Activated CD8-positive, alpha-beta memory T cell treated with anti-CD3 and anti-CD28 coated beads for 36 hours (primary cell): ENCODE measurements around the gene ACKR4. TPM values are rescaled to one million over a fixed set of nuclear protein-coding genes. Genes with fewer than 3 reads are reported as not detected.
"Not testable (repeated sequence)": the region's sequence is repeated elsewhere in the genome, so short reads cannot be mapped to it uniquely, and the experiment has no call there.

Source experiments
- CTCF ChIA-PET: fragments of 350-600 bp; sonication (Branson Sonifier 250); formaldehyde crosslinking; loops from one replicate; lab custom pipeline; 2021; ENCODE audit warnings: antibody characterized with exemption; lab: Charles Lee
- POLR2A ChIA-PET: fragments of 350-600 bp; sonication (Branson Sonifier 250); formaldehyde crosslinking; loops from one replicate; lab custom pipeline; 2021; ENCODE audit warnings: antibody characterized with exemption; lab: Charles Lee
- total RNA-seq, 2 experiments: library from RNA; stranded (reverse); gene quantifications; one replicate each; pipeline ENCODE4 v1.2.3, GENCODE V29; 2021

ACKR4 gene
- total RNA-seq, 2 experiments from 2014 or later: not detected

GRCh38 chr3:132592216-132592615, 4.9 kb upstream of the ACKR4 start:
- POLR2A ChIA-PET: no interaction called here
- CTCF ChIA-PET: no interaction called here

DNA sequence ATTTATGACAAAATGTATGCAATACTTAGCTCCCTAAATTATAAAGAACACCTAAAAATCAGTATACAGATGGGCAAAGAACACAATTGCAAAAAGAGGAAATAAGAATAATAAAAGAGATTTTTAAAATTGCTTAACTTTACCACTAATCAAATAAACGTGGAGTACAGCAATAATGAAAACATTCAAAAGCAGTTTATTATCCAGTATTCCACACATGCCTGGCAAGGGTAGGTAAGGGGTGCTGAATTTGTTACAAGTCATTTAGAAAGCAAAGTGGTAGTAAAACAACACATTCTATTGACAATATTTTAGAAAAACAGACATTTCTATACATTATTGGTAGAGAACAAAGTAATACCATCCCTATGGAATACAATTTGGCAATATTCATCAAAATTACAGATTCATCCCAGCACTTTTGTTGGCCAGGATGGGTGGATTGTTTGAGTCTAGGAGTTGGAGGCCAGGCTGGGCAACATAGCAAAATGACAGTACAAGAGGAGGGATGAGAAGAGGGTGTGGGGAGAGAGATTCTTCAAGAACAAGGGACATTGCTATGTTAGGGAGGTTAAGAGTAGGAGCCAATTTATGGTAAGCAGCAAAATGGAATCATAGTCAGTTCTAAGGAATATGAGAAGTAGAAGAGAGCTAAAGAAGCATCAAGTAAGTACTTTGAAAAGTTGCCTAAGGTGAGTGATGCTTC, 3.7 kb upstream of the ACKR4 start:
- ChIA-PET CTCF (no interaction called here), POLR2A (no interaction called here)

DNA sequence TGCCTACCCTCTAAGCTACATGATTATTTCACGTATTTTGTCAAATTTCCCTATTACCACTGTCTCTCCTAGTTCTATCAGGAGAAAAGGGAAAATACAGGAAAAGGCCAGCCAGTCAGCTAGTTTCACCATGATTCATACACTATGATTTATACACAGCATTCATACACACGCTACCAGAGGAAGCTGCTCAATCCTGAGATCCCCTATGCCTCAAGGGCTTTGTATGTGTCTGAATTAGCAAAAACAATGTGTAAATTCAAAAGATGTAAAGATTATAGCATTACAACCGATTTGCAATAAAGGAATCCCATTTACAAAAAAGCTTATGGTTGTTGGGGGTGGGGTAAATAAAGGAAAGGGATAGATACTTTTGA, 3.1 kb upstream of the ACKR4 start:
- ChIA-PET POLR2A (no interaction called here), CTCF (no interaction called here)

GRCh38 chr3:132594498-132594897, 2.6 kb upstream of the ACKR4 start:
- ChIA-PET POLR2A (no interaction called here), CTCF (no interaction called here)

- POLR2A ChIA-PET: no interaction called here
These were observed 2.1 kb upstream of the ACKR4 start for GRCh38 chr3:132595014-132595413.

GRCh38 chr3:132596326-132596725, 744 bp upstream of the ACKR4 start:
- ChIA-PET CTCF (no interaction called here), POLR2A (no interaction called here)

More at GRCh38 chr3:132595014-132595413, 2.1 kb upstream of the ACKR4 start:
- CTCF ChIA-PET: no interaction called here

- ChIA-PET POLR2A (no interaction called here), CTCF (no interaction called here)
These were observed 590 bp downstream of the ACKR4 start for GRCh38 chr3:132597660-132598059.

- ChIA-PET CTCF (no interaction called here), POLR2A (no interaction called here)
These were observed 1.1 kb downstream of the ACKR4 start for GRCh38 chr3:132598181-132598580.

- CTCF ChIA-PET, POLR2A ChIA-PET: not testable (repeated sequence)
These were observed 3.5 kb downstream of the ACKR4 start for GRCh38 chr3:132600614-132601013.

GRCh38 chr3:132605374-132605792, 8.3 kb downstream of the ACKR4 start:
- CTCF ChIA-PET: no interaction called here
- POLR2A ChIA-PET: no interaction called here

DNA sequence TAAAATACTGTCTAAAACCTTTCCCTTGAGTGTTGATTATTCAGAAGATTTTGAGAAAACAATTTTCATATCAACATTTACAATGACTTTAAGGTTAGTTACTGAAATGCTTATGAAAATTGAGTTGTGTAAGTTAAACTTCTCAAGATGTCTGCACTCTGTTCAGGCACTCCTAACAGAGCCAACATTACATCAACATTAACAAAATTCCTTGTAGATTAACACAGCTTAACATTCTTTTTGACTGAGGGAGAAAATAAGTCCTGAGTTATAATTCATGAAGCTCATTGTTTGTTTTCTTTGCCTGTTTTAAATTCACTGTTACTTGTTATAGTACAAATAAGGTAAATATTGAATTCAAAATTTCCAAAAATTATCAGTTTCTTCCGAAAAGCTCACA, 9.0 kb downstream of the ACKR4 start:
- ChIA-PET CTCF (no interaction called here), POLR2A (no interaction called here)

- POLR2A ChIA-PET, CTCF ChIA-PET: not testable (repeated sequence)
These were observed 9.6 kb downstream of the ACKR4 start for GRCh38 chr3:132606620-132607019.

DNA sequence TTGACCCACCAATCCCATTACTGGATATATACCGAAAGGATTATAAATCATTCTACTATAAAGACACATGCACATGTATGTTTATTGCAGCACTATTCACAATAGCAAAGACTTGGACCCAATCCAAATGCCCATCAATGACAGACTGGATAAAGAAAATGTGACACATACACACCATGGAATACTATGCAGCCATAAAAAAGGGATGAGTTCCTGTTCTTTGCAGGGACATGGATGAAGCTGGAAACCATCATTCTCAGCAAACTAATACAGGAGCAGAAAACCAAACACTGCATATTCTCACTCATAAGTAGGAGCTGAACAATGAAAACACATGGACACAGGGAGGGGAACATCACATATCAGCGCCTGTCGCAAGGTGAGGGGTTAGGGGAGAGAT, 18.2 kb downstream of the ACKR4 start:
- POLR2A ChIA-PET, CTCF ChIA-PET: not testable (repeated sequence)

- POLR2A ChIA-PET: no interaction called here
These were observed 18.8 kb downstream of the ACKR4 start for GRCh38 chr3:132615881-132616280.

GRCh38 chr3:132616780-132617179, 19.7 kb downstream of the ACKR4 start:
- ChIA-PET POLR2A (no interaction called here), CTCF (interaction anchor here (0.8 kb wide), 1 partner anchor 82 kb away, joined by 3 read pairs; no protein-coding TSS in a partner anchor)

More at GRCh38 chr3:132615881-132616280, 18.8 kb downstream of the ACKR4 start:
- CTCF ChIA-PET: interaction anchor here (0.8 kb wide), 1 partner anchor 81 kb away, joined by 3 read pairs; no protein-coding TSS in a partner anchor

DNA sequence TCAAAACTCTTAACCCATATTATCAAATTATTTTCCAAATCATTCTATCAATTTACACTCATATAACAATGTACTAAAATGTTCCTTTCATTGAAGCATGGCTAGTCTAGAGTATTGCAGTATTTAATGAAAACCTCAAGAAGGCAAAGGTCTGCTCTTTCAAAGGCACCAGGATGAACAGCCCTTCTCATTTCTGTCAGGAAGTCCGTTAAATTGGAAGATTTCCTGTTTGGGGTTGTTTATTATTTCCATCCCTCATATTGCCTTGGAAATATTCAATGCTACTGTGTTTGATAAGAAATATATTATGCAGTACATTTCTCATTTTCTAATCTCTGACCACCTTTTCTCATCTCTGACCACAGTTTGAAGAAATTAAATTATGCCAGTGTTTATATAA, 25.1 kb downstream of the ACKR4 start:
- CTCF ChIA-PET: no interaction called here
- POLR2A ChIA-PET: no interaction called here

GRCh38 chr3:132622761-132623160, 25.7 kb downstream of the ACKR4 start:
- ChIA-PET POLR2A (no interaction called here), CTCF (no interaction called here)

- POLR2A ChIA-PET: interaction anchor here (0.6 kb wide), 1 partner anchor 33 kb away, joined by 4 read pairs; no protein-coding TSS in a partner anchor
- CTCF ChIA-PET: no interaction called here
These were observed 26.6 kb downstream of the ACKR4 start for GRCh38 chr3:132623646-132624045.

DNA sequence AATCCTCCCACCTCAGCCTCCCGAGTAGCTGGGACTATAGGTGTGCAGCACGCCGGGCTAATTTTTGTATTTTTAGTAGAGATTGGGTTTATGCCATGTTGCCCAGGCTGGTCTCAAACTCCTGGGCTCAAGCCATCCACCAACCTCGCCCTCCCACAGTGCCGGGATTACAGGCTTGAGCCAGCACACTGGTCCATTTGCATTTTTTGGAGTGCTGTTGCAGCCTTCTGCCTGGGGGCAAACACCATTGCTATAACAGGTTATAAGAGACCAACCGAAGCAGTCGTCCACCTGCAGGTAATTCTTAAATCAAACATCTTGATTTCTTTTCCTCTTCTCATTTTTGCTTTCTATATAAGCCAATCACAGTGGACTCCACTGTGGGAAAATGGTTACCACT, 27.7 kb downstream of the ACKR4 start:
- CTCF ChIA-PET: no interaction called here
- POLR2A ChIA-PET: no interaction called here

GRCh38 chr3:132625613-132626012, 28.5 kb downstream of the ACKR4 start:
- CTCF ChIA-PET: interaction anchor here (2.0 kb wide), 1 partner anchor 90 kb away, joined by 5 read pairs; no protein-coding TSS in a partner anchor
- POLR2A ChIA-PET: no interaction called here

GRCh38 chr3:132626955-132627354, 29.9 kb downstream of the ACKR4 start:
- ChIA-PET POLR2A (no interaction called here), CTCF (interaction anchor here (2.0 kb wide), 1 partner anchor 91 kb away, joined by 5 read pairs; no protein-coding TSS in a partner anchor)
